ENCODE results near the gene CELSR2.
A peak's percentile ranks its signal among the peaks of the same experiment; 100 is the strongest.
"Not testable (repeated sequence)": the region's sequence is repeated elsewhere in the genome, so short reads cannot be mapped to it uniquely, and the experiment has no call there.

The CELSR2 gene

DNA sequence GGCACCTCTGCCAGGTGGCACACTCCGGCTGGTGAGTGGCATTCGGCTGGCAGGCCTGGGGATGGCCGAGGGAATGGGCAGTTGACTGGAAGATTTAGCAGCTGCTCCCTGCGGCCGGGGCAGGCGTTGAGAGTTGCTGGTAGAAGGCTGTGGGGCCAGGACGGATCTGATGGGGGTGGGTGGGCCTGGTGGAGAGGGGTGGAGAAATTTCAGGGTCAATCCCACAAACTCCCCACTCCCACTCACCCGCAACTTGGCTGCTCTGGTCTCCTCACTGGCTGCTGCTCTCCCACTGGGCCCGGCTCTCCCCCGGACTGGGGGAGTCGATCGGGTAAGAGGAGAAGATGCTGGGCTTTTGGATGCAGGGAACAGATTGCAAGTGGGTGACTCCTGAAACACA, 31.5 kb downstream of the CELSR2 start:
- DNase-seq (ENCODE audit: low spot score), result no peak

DNA sequence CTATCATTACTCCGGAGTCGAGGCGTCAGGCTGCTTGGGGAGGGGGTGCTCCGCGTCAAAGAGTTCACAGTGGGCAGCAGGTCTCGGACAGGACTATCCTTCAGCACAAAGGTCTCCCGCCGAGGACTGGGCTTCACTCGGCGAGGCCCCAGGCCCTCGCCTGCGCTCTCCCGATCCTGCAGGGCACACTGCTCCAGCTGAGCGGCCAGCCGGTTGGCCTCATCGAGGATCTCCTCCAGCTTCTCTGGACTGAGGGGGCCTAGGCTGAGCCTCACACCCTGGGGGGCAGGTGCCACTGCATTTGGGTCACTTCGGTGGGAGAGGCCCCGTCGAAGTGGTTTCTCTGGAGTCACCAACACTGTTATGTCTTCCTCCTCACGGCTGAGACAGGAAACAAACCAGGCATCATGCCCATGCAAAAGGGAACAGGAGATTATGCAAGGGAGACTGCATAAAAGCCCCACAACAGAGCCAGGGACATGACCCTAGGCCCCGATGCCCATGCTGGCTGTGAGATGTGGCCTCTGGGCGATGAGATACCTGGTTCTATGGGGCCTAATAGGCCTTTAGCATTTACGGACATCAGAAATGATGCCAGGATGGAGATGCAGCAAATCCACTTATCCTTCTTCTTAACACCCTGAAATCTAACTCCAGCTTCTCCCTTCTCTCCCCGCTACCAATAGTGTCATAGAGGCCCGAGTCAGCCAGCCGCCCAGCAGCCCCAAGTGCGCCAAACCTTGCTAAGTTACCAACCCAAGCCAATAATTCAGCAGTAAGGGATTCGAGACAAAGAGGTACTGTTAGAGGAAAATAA, 32.5 kb downstream of the CELSR2 start:
- DNase-seq (ENCODE audit: low spot score), result no peak

- DNase-seq (ENCODE audit: low spot score), result no peak
Measured at GRCh38 chr1:109282497-109282951, 33.2 kb downstream of the CELSR2 start.

- DNase-seq (ENCODE audit: low spot score), result peak; percentile 99
Measured at GRCh38 chr1:109282952-109283747, 33.8 kb downstream of the CELSR2 start, which contains the start of gene PSRC1. TSS of gene PSRC1 (minus strand) at chr1:109283145.

- no peak for DNase-seq (ENCODE audit: low spot score)
Measured at GRCh38 chr1:109283748-109284600, 34.6 kb downstream of the CELSR2 start.

GRCh38 chr1:109286762-109287161, 37.4 kb downstream of the CELSR2 start:
- DNase-seq (ENCODE audit: low spot score), result not testable (repeated sequence)

DNA sequence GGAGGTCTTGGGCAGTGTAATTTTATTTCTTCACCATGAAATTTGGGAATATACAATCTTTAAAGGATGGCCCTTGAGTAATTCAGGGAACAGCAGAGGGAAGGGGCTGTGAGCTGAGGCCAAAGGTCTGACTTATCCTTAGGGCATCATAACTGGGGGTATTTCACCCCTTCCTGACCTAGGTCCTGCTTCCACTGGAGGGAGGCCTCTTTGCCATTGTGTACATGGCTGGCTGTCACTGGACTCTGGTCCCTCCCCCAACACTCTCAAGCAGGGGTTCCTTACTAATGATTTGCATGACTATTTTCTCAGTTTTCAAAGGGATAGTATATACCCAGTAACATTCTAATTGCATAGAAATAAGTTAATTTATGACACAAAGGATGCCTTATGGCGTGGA, 40.8 kb downstream of the CELSR2 start:
- no peak for DNase-seq (ENCODE audit: low spot score)

- DNase-seq (ENCODE audit: low spot score), result no peak
Measured at GRCh38 chr1:109290998-109291397, 41.7 kb downstream of the CELSR2 start.

DNA sequence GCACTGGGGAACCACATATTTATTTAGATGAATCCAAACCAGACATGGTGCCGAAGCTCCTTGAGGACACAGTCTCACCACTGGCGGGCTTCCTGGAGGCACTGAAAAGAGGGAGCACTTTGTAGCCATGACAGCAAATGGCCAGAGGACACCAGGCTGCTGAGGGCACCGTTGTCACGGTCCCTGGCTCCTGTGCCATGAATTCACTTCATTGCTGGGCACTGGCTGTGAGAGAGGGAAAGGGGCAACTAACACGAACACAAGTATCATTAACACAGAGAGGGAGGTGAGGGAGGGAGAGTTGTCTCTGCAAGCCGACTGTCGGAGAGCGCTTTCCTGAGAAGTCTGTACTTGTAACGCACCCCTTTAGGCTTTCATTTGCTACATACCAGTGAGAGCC, 43.0 kb downstream of the CELSR2 start:
- no peak for DNase-seq (ENCODE audit: low spot score)

DNA sequence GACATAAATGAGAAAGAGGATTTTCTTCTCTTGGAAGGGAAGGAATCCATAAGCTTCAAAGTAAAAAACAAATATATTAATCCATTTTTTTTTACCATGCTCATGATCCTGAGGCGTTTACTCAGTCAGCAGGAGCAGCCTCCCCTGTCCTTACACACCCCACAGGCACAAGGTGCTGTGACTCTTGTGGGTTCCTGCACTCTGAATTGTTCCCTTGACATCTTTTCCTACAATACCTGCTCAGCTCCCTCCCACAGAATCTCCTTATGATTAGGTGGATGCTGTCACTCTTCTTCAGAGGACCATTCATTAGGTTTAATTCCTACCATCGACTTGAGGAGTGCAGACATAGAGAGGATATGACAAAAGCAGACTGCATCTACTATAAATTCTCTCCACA, 43.7 kb downstream of the CELSR2 start:
- DNase-seq (ENCODE audit: low spot score), result no peak

DNA sequence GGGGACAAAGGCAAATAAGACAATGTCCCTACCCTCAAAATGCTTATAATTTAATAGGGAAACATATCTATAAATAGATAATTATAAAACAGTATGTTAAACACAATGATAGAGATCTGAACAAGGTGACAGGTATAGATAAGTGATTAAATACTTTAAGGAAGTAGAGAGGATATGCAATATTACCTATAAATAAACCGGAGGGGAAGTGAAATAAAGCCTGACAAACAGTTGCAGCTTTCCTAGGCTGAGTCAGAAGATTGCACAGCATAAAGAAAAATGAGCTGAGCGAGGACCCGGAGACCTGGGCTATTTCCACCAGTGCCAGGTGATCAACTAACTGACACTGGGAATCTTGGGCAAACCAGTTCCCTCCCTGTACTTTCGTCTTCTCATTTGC, 45.1 kb downstream of the CELSR2 start:
- DNase-seq (ENCODE audit: low spot score), result no peak

DNA sequence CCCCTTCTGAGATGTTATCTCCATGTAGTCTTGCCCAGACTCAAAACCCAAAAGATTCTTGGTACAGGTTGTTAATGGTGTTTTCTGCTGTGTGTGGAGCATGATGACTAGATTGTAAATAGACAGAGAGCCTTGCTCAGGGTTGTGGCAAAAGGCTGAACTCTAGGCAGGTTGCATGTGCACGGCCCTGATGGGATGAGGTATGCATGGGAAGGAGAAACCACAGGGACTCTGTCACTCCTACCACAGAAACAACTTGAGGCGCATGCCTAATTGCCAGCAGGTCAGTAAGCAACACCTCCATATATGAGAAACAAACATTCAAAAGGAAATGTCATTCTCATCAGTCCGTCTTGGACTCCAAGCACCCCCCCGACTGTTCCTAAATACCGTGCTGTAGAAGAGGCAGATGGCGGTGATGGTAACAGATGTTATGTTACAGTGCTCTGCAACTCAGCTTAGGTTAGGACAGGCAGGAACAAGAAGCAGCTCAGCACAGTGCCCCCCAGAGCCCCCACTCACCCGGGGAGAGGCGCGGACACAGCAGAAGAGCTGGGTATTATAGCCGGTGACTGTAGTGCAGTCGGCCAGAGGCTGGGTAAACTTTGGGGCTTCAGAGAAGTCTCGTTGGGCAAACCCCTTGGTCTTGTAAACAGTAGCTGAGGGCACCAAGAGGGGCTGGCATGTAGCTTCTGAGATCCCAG, 46.5 kb downstream of the CELSR2 start:
- DNase-seq (ENCODE audit: low spot score), result no peak

DNA sequence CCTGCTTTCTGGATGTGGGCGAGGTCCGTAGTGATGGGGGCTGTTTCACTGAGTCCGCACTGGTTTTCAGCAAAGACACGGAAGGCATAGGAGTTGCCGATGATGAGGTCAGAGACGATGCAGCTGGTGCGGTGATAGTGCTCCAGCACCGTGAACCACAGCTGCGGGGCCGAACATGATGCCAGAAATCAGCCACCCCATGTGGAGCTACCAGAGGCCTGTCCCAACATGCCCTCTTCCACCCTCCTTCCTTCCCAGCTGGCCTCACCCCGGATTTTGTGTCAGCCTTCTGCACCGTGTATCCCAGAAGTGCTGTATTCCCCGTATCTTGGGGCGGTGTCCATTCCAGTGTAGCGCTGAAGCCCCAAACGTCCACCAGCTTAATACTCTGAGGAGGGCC, 47.4 kb downstream of the CELSR2 start:
- no peak for DNase-seq (ENCODE audit: low spot score)

GRCh38 chr1:109298666-109299557, 49.6 kb downstream of the CELSR2 start:
- DNase-seq (ENCODE audit: low spot score), result peak; percentile 89

DNA sequence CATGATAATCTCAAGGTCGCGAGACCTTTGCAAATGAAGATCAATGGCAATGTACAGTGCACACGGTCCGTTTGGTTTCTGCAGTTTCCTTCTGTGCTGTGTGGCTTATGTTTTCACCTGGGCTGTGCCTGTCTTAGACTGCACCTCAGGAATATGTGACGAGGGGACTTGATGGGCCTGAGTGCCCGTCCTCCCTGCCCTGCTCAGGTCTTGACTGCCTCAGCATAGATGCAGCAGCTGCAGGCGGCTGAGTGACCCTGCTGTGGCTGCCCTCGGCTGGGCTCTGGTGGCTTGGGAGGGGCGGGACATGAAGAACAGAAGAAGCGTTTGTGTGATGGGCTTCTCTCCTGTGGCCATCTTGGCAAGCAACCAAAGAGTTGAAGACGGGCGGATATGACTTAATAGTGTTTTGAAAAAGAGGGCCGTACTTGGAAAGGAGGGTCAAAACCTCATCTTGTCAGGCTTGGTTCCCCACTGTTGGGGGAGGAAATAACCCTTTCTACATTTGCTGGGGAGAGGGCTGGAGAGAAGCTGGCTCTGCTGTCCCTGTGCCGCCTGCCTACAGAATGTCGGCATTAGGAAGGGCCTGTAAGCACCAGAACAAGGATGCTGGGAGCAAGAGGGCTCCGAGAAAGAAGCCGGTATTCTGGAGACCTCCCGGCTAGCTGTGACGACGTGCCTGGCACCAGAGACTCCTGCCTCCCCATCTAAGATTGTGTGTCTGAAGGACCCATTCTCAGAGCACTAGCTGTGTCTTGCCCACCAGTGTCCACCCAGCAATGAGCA, 50.4 kb downstream of the CELSR2 start:
- peak; percentile 66 for DNase-seq (ENCODE audit: low spot score)

GRCh38 chr1:109300650-109301151, 51.4 kb downstream of the CELSR2 start:
- no peak for DNase-seq (ENCODE audit: low spot score)

GRCh38 chr1:109301874-109302273, 52.5 kb downstream of the CELSR2 start:
- no peak for DNase-seq (ENCODE audit: low spot score)

- DNase-seq (ENCODE audit: low spot score), result no peak
Measured at GRCh38 chr1:109304226-109304920, 55.0 kb downstream of the CELSR2 start.

DNA sequence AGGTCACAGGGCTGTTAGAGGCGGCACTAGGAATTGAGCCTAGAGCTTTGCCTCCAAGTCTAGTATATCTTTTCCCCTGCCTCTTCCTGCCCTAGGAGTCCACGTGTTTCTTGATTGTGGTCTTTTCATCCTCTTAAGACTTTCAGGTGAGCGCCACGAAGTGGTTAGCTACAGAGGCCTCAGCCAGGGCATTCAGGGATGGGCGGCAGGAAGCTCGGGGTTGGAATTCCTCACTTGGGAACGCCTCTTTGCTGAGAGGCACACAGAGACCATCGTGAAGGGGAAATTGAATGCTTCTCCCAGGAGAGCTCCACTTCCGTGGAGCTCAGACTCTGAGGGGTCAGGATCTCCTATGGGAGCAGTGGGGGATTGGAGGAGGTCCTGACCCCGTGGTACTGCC, 56.7 kb downstream of the CELSR2 start:
- DNase-seq (ENCODE audit: low spot score), result not testable (repeated sequence)

Data from hepatic stellate cell (primary cell).